Gastroesophageal sphincter (tissue), 3 donors: ENCODE measurements around the gene ZNF236.

Experiments
- EP300 ChIP-seq: sonication (generic); formaldehyde crosslinking; IDR thresholded peaks from one replicate; pipeline ENCODE4 v1.6.1; 2017; ENCODE audit warnings: antibody characterized with exemption, mild to moderate bottlenecking
- POLR2A ChIP-seq, 2 donors: fragments of 450-650 bp; IDR thresholded peaks; one replicate each; pipeline ENCODE4 v1.6.1; 2017; ENCODE audit warnings: antibody characterized with exemption in 2 of 2, mild to moderate bottlenecking in 2 of 2, moderate library complexity in 1 of 2
- POLR2AphosphoS5 ChIP-seq: sonication (generic); formaldehyde crosslinking; IDR thresholded peaks from one replicate; pipeline ENCODE4 v1.6.1; 2017; ENCODE audit warnings: antibody characterized with exemption
- TF ChIP-seq, protein P1 (sequence below), 4 experiments: fragments of 200-600 bp in 2 of 4; fragments of 450-650 bp in 2 of 4; sonication (generic) in 1 of 4; IDR thresholded peaks; one replicate each; pipeline ENCODE4 v1.5.1; 2017 to 2019; ENCODE audit warnings: antibody characterized with exemption in 4 of 4, mild to moderate bottlenecking in 2 of 4, moderate library complexity in 2 of 4

DNA sequence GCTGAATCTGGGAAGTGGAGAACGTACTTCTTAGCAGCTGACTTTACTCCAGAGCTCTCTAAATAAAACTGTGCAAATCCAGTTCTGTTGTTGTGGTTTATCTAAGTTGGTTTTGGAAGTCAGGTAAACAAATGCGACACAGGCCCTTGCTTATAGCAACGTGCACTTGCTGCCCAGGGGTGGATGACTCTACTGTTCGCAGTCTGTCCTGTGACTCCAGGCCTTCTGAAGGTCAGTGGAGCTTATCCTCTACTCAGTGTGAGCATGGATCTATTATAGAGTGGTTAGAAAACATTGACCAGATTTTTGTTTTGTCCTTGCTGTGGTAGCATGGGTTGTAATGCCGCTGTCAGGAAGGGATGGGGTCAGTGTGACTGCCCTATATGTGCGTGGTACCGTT, 89.1 kb downstream of the ZNF236 start:
- TF ChIP-seq, protein P1, sequence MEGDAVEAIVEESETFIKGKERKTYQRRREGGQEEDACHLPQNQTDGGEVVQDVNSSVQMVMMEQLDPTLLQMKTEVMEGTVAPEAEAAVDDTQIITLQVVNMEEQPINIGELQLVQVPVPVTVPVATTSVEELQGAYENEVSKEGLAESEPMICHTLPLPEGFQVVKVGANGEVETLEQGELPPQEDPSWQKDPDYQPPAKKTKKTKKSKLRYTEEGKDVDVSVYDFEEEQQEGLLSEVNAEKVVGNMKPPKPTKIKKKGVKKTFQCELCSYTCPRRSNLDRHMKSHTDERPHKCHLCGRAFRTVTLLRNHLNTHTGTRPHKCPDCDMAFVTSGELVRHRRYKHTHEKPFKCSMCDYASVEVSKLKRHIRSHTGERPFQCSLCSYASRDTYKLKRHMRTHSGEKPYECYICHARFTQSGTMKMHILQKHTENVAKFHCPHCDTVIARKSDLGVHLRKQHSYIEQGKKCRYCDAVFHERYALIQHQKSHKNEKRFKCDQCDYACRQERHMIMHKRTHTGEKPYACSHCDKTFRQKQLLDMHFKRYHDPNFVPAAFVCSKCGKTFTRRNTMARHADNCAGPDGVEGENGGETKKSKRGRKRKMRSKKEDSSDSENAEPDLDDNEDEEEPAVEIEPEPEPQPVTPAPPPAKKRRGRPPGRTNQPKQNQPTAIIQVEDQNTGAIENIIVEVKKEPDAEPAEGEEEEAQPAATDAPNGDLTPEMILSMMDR (IDR thresholded peaks at IDR 0.05): no peak
- TF ChIP-seq EP300: no peak
- TF ChIP-seq POLR2A (IDR thresholded peaks at IDR 0.05): no peak
- TF ChIP-seq POLR2AphosphoS5: no peak
